K562 (cell line): ENCODE measurements around the gene TUBA1B. TPM values are rescaled to one million over a fixed set of nuclear protein-coding genes. Genes with fewer than 3 reads are reported as not detected.

Source experiments
- ADNP ChIP-seq: fragments of 200-800 bp; sonication (Bioruptor generic); IDR thresholded peaks from 2 replicates; pipeline ENCODE4 v1.6.1; 2016; ENCODE audit warnings: missing genetic modification characterization, missing compliant biosample characterization
- BHLHE40 ChIP-seq: IDR thresholded peaks from 2 replicates; pipeline ENCODE4 v1.6.1; 2011; ENCODE audit warnings: low read length, improper control_type of control experiment
- CREB5 ChIP-seq: fragments of 250-450 bp; sonication (Bioruptor Pico); IDR thresholded peaks from 2 replicates; pipeline ENCODE4 v1.5.0; 2020; ENCODE audit warnings: mild to moderate bottlenecking
- DLX4 ChIP-seq: fragments of 250-450 bp; sonication (Bioruptor Pico); IDR thresholded peaks from 2 replicates; pipeline ENCODE4 v1.6.1; 2021; ENCODE audit warnings: mild to moderate bottlenecking
- E4F1 ChIP-seq: fragments of 250-450 bp; sonication (Bioruptor Pico); IDR thresholded peaks from 2 replicates; pipeline ENCODE4 v1.5.0; 2021; ENCODE audit warnings: mild to moderate bottlenecking, borderline replicate concordance
- EGR1 ChIP-seq: fragments of 450-650 bp; conservative IDR thresholded peaks from 2 replicates; pipeline ENCODE4 v1.6.1; 2017; ENCODE audit warnings: mild to moderate bottlenecking
- FOXK2 ChIP-seq, 2 experiments: fragments of 450-650 bp; IDR thresholded peaks in 1 of 2; conservative IDR thresholded peaks in 1 of 2; 2 replicates each; pipeline ENCODE4 v1.6.1; 2016; ENCODE audit warnings: low read depth in 2 of 2, mild to moderate bottlenecking in 1 of 2
- FOXM1 ChIP-seq, 2 experiments: fragments of 450-650 bp in 1 of 2; sonication (generic) in 1 of 2; formaldehyde crosslinking in 1 of 2; IDR thresholded peaks; 2 replicates each; pipeline versions ENCODE4 v1.6.1 to v1.9.0; 2017 to 2022; ENCODE audit warnings: low read depth in 2 of 2, mild to moderate bottlenecking in 2 of 2, missing genetic modification reagents in 1 of 2, moderate library complexity in 1 of 2
- KAT8 ChIP-seq: fragments of 450-650 bp; IDR thresholded peaks from 2 replicates; pipeline ENCODE4 v1.6.1; 2016; ENCODE audit warnings: low read depth, mild to moderate bottlenecking
- KDM1A ChIP-seq, 2 experiments: fragments of 450-650 bp; IDR thresholded peaks; 2 replicates each; pipeline ENCODE4 v1.6.1; 2016; ENCODE audit warnings: mild to moderate bottlenecking in 2 of 2
- MEIS2 ChIP-seq: fragments of 450-650 bp; IDR thresholded peaks from 2 replicates; pipeline ENCODE4 v1.6.1; 2014; ENCODE audit warnings: mild to moderate bottlenecking; ENCODE audit not compliant: partially characterized antibody
- MYC ChIP-seq, 2 experiments: fragments of 250-450 bp in 1 of 2; sonication (Bioruptor Pico) in 1 of 2; IDR thresholded peaks; 2 replicates each; pipeline versions ENCODE4 v1.5.1 to v1.6.1; 2012 to 2021; ENCODE audit warnings: low read depth in 2 of 2, borderline replicate concordance in 1 of 2, improper control_type of control experiment in 1 of 2, low read length in 1 of 2, mild to moderate bottlenecking in 1 of 2, moderate library complexity in 1 of 2
- NCOA2 ChIP-seq, 2 experiments: fragments of 450-650 bp; IDR thresholded peaks; 2 replicates each; pipeline ENCODE4 v1.6.1; 2018; ENCODE audit warnings: mild to moderate bottlenecking in 2 of 2, moderate library complexity in 1 of 2; ENCODE audit not compliant: partially characterized antibody in 2 of 2
- PCBP1 ChIP-seq: fragments of 200-400 bp; formaldehyde crosslinking; IDR thresholded peaks from 2 replicates; pipeline ENCODE4 v1.6.1; 2018; ENCODE audit warnings: mild to moderate bottlenecking, low read depth, low read length; ENCODE audit not compliant: poor library complexity, severe bottlenecking
- POLR3A ChIP-seq: IDR thresholded peaks from 2 replicates; pipeline ENCODE4 v1.6.1; 2011; ENCODE audit warnings: borderline replicate concordance, mild to moderate bottlenecking, moderate library complexity; ENCODE audit not compliant: insufficient read length, insufficient read depth; ENCODE audit errors: extremely low read depth
- SAFB2 ChIP-seq: fragments of 200-400 bp; formaldehyde crosslinking; IDR thresholded peaks from 2 replicates; pipeline ENCODE4 v1.6.1; 2018; ENCODE audit warnings: borderline replicate concordance, low read length, low read depth, moderate library complexity; ENCODE audit not compliant: severe bottlenecking
- TARDBP ChIP-seq: fragments of 450-650 bp; IDR thresholded peaks from 2 replicates; pipeline ENCODE4 v1.6.1; 2016
- USF2 ChIP-seq: sonication (generic); formaldehyde crosslinking; IDR thresholded peaks from 2 replicates; pipeline ENCODE4 v1.5.0; 2020; ENCODE audit warnings: missing genetic modification reagents
- ZNF12 ChIP-seq: sonication (generic); formaldehyde crosslinking; IDR thresholded peaks from 2 replicates; pipeline ENCODE4 v1.4.0; 2020; ENCODE audit warnings: mild to moderate bottlenecking, missing genetic modification reagents
- ZNF140 ChIP-seq: fragments of 250-450 bp; sonication (Bioruptor Pico); IDR thresholded peaks from 2 replicates; pipeline ENCODE4 v1.8.0; 2021; ENCODE audit warnings: moderate library complexity, mild to moderate bottlenecking, inconsistent platforms
- ZNF41 ChIP-seq: fragments of 250-450 bp; sonication (Bioruptor Pico); conservative IDR thresholded peaks from 2 replicates; pipeline ENCODE4 v1.4.0; 2020; ENCODE audit warnings: mild to moderate bottlenecking
- ZSCAN29 ChIP-seq: fragments of 450-650 bp; IDR thresholded peaks from 2 replicates; pipeline ENCODE4 v1.6.1; 2017
- polyA plus RNA-seq, 8 experiments: library from polyadenylated mRNA; depleted of rRNA in 4 of 8; stranded (reverse) in 5 of 8; unstranded in 3 of 8; fragments of >200 nt; fragmentation: Nextera tagmentation in 2 of 8; fragmentation: Illumina TruSeq in 1 of 8; extraction: Ambion mirVana in 2 of 8; extraction: Trizol in 1 of 8; gene quantifications; 2 replicates each; pipeline versions ENCODE4 v1.2.1 to v1.2.3, GENCODE V29; 2011 to 2014; ENCODE audit warnings: inconsistent platforms in 1 of 8, missing spikeins in 1 of 8
- total RNA-seq, 7 experiments: library from RNA; depleted of rRNA in 6 of 7; stranded (reverse); fragments of >200 nt in 6 of 7; fragmentation: Illumina TruSeq in 2 of 7; extraction: Trizol in 2 of 7; gene quantifications; 2 replicates each; pipeline versions ENCODE4 v1.2.1 to v1.2.3, GENCODE V29; 2011 to 2021; ENCODE audit warnings: low replicate concordance in 1 of 7

The TUBA1B gene
- total and polyA plus RNA-seq, 9 of the 15 experiments (the other 6 are each of a cell fraction or from before 2014, with no cell fraction given): 2,189 to 4,624 (median 2,628) TPM

- TF ChIP-seq CREB5: 0 out of 2 replicates have a peak, but pooled peaks have one; percentile 39
- TF ChIP-seq SAFB2: no peak
- TF ChIP-seq ZNF140 (CRISPR knock-in tag): no peak
- TF ChIP-seq KDM1A (IDR thresholded peaks at IDR 0.05): no peak
- no peak for TF ChIP-seq ADNP (tag)
- no peak; the same call in 1 of the 2 replicates for TF ChIP-seq ZNF41 (CRISPR knock-in tag)
- peak; percentile 95 for TF ChIP-seq MYC (IDR thresholded peaks at IDR 0.05; ENCODE audit: low read depth, low read length)
- TF ChIP-seq MYC (CRISPR knock-in tag; IDR thresholded peaks at IDR 0.05; ENCODE audit: borderline replicate concordance, low read depth): peak; percentile 52; the same call in 1 of the 2 replicates
- TF ChIP-seq NCOA2 (IDR thresholded peaks at IDR 0.05; ENCODE audit: partially characterized antibody in 2 of 2): no peak
- peak; percentile 82 for TF ChIP-seq FOXM1 (IDR thresholded peaks at IDR 0.05; ENCODE audit: low read depth)
- TF ChIP-seq FOXM1 (CRISPR knock-in tag; IDR thresholded peaks at IDR 0.05; ENCODE audit: low read depth): no peak
- TF ChIP-seq POLR3A: no peak
- no peak for TF ChIP-seq ZNF12
- TF ChIP-seq KAT8: no peak
- peak; percentile 96 for TF ChIP-seq PCBP1
- TF ChIP-seq EGR1: peak; percentile 97
- TF ChIP-seq TARDBP: 0 out of 2 replicates have a peak, but pooled peaks have one; percentile 17
- TF ChIP-seq BHLHE40: peak; percentile 77
- TF ChIP-seq FOXK2 (conservative IDR thresholded peaks at IDR 0.05 in 1 of 2, IDR thresholded peaks at IDR 0.05 in 1 of 2; ENCODE audit: low read depth in 2 of 2): peak; percentile 81 to 87
- TF ChIP-seq ZSCAN29: peak; percentile 52; the same call in 1 of the 2 replicates
- TF ChIP-seq MEIS2: peak; percentile 90
- peak; percentile 83 for TF ChIP-seq USF2 (CRISPR knock-in tag)
- no peak for TF ChIP-seq DLX4 (CRISPR knock-in tag)
- no peak; the same call in 1 of the 2 replicates for TF ChIP-seq E4F1
Measured at GRCh38 chr12:49130151-49131050, 794 bp downstream of the TUBA1B start (continued).
